GM12872 (cell line): ENCODE data around the gene MRPS2.

ENCODE experiments used
- TF ChIP-seq, protein P1 (sequence below): IDR thresholded peaks from 3 replicates; pipeline ENCODE4 v1.5.1; 2011; ENCODE audit warnings: low read depth, mild to moderate bottlenecking, low read length, moderate library complexity; ENCODE audit not compliant: insufficient read depth

Gene MRPS2

DNA sequence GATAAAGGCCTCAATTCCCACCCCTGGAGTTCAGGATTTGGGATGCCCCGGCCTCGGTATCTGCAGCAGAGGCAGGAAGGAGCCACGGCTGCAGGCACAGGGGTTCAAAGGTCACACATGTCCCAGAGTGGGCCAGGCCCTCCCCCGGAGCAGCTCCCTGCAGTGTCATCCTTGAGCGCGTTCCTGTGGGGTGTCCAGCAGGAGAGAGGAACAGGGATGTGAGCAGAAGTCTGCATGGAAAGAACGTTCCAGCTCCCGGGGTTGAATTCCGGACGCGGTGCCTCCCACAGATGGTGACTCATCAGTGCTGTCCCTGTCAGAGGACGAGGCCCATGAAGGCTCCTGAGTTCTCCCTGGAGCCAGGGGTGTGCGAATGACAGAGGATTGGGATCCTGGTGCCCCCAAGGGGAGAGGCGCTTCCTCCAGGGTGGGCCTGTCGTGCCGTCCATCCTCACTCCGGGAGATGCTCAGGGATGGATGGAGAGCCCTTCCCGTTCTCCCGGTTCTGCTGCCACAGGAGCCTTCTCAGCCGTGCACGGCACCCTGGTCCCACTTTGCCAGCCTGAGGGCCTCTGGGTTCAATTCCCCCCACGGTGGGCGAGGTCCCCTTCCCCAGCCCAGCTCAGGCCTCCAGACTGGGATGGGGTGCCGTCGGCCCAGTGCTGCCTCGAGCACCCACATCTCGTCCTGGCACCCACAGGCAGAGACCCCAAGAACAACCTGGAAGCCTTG, 23.8 kb downstream of the MRPS2 start:
- TF ChIP-seq, protein P1, sequence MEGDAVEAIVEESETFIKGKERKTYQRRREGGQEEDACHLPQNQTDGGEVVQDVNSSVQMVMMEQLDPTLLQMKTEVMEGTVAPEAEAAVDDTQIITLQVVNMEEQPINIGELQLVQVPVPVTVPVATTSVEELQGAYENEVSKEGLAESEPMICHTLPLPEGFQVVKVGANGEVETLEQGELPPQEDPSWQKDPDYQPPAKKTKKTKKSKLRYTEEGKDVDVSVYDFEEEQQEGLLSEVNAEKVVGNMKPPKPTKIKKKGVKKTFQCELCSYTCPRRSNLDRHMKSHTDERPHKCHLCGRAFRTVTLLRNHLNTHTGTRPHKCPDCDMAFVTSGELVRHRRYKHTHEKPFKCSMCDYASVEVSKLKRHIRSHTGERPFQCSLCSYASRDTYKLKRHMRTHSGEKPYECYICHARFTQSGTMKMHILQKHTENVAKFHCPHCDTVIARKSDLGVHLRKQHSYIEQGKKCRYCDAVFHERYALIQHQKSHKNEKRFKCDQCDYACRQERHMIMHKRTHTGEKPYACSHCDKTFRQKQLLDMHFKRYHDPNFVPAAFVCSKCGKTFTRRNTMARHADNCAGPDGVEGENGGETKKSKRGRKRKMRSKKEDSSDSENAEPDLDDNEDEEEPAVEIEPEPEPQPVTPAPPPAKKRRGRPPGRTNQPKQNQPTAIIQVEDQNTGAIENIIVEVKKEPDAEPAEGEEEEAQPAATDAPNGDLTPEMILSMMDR, result no peak

DNA sequence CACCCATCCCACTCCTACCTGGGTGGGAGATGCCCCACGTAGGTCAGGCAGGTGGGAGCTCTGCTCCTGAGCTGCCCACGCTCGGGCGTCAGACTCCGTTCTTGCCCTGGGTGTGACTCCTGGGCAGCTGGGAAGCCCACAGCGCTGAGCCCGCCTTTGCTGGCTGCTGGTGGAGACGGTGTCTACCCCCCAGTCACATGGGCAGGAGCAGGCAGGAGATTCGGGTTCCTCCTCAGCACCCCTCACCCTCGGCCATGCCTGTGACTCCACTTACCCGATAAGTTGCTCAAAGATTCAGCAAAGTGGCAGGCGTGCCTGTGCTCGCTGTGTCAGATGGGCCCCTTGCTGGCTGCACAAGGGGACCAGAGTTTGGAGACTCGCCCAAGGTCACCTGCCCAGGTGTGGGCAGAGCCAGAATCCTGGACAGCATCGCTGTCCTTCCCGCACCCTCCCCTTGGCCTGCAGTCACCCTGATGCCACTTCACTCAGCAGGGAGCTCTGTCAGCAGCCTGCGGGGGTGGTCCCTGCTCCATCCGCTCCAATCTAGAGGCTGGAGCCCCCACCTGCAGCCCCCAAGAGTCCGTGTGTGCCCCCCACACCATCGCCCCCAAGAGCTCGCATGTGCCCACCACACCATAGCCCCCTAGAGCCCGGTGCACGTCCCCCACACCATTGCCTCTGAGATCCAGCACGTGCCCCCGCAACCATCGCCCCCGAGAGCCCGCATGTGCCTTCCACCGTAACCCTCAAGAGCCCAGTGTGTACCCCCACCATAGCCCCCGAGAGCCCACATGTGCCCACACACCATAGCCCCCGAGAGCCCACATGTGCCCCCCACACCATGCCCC, 25.0 kb downstream of the MRPS2 start:
- TF ChIP-seq, protein P1, result no peak

DNA sequence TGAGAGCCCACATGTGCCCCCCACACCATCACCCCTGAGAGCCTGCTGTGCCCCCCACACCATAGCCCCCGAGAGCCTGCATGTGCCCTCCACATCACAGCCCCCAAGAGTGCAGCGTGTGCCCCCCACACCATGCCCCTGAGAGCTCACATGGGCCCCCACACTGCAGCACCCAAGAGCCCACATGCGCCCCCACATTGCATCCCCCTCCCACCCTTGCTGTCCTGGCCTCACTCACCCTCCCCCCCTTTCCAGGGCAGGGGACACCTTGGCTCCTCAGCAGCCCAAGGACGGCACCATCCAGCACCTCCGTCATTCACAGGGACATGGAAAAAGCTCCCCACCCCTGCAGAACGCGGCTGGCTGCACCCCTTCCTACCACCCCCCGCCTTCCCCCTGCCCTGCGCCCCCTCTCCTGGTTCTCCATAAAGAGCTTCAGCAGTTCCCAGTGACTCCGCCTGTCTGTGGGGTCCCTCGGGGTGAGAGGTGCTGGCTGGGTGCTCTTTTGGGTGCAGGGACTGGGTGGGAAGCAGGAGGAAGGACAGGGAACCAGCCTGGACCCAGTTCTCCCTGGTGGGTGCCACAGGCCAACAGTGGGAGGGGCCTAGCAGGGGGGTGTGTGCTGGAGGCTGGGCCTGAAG, 25.7 kb downstream of the MRPS2 start:
- TF ChIP-seq, protein P1, result no peak

DNA sequence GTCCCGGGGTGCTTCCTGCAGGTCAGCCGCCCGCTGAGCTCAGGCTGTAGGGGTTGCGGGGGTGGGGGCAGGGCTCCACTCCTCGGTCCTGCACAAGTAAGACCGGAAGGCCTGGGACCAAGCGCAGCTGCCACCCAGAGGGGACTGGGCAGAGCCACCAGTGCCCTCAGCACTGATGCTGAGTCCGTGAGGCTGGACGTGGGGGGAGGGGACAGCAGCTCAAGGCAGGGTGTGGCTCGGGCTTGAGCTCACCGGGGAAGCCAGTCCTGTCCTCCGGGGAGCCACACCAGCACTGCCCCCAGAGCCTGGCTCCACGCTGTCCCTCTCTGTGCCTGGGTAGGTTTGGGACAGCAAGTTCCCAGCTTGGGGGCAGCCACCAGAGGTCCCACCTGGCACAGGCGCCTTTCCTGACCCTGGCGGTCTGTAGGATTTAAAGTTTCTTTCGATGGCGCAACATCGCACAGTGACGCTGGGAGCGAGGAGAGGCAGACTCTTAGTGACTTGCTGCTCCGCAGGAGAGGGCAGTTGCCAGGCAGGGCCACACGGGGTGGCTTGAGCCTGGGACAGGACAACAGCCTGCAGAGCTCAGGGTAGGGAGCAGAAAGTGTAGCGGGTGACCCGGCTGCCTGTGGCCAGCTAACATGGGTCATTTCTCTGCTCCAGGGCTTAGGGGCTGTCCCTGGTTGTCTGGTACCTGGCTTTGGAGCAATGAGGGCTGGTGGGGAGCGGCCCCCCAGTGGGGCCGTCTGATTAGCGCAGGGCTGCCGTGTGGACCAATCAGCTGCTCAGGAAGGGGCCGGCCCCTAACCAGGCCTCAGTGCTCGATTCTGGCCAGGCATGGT, 26.5 kb downstream of the MRPS2 start:
- TF ChIP-seq, protein P1, result no peak

DNA sequence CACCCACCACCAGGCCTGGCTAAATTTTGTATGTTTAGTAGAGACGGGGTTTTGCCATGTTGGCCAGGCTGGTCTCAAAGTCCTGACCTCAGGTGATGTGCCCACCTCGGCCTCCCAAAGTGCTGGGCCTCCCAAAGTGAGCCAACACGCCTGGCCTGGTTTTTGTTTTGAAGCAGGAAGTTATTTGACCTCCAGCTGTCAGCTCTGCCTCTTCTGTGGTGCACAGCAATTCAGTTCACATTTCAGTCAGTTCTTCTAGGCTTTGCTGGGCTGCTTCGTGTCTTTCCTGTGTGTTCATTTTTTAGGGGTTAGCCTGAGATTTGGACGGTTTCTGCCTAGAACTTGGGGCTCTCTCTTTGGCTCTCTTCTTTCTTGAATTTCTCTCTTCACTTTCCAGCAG, 29.7 kb downstream of the MRPS2 start:
- TF ChIP-seq, protein P1, result no peak

DNA sequence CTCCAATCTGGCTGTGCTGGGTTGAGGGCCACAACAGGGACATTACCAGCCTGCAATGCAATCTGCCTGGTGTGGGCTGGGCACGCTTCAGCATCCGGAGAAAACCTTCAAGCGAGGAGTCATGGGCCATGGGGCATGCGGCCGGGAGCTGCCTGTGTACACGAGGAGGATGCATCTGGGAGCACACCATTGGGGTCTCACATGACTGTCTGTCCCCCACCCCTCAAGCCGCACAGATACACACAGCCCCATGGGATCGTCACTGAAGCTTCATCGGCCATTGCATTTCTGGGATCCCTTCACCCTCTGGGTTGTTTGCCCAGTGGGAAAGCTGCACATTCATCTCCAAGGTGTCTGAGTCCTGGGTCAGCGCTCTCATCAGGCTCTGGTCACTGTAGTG, 30.6 kb downstream of the MRPS2 start:
- TF ChIP-seq, protein P1, result no peak
